HG03469 (cell line): ENCODE data around the gene ZNRF3.
"Not testable (repeated sequence)": the region's sequence is repeated elsewhere in the genome, so short reads cannot be mapped to it uniquely, and the experiment has no call there.

ENCODE experiments used
- ATAC-seq: cut with Tn5 transposase; IDR thresholded peaks from one replicate; pipeline ENCODE4 v1.9.1; 2021; ENCODE audit warnings: mild to moderate bottlenecking, moderate library complexity, moderate number of reproducible peaks; ENCODE audit not compliant: unreplicated experiment

Gene ZNRF3

GRCh38 chr22:29080106-29080975, 197.0 kb downstream of the ZNRF3 start:
- no peak for ATAC-seq

- ATAC-seq: no peak
Measured at GRCh38 chr22:29081517-29082236, 198.3 kb downstream of the ZNRF3 start.

- no peak for ATAC-seq
Measured at GRCh38 chr22:29082826-29083545, 199.6 kb downstream of the ZNRF3 start.

- not testable (repeated sequence) for ATAC-seq
Measured at GRCh38 chr22:29083576-29083932, 200.2 kb downstream of the ZNRF3 start.

- no peak for ATAC-seq
Measured at GRCh38 chr22:29083933-29084591, 200.7 kb downstream of the ZNRF3 start.

- ATAC-seq: no peak
Measured at GRCh38 chr22:29087012-29087411, 203.6 kb downstream of the ZNRF3 start.

GRCh38 chr22:29088809-29089208, 205.4 kb downstream of the ZNRF3 start:
- no peak for ATAC-seq

GRCh38 chr22:29089507-29089906, 206.1 kb downstream of the ZNRF3 start:
- no peak for ATAC-seq

GRCh38 chr22:29090039-29090438, 206.7 kb downstream of the ZNRF3 start:
- no peak for ATAC-seq

- no peak for ATAC-seq
Measured at GRCh38 chr22:29092243-29092642, 208.9 kb downstream of the ZNRF3 start.

GRCh38 chr22:29093030-29093429, 209.7 kb downstream of the ZNRF3 start:
- ATAC-seq: no peak

- ATAC-seq: no peak
Measured at GRCh38 chr22:29093501-29094300, 210.3 kb downstream of the ZNRF3 start.

GRCh38 chr22:29095459-29095858, 212.1 kb downstream of the ZNRF3 start:
- no peak for ATAC-seq

- ATAC-seq: no peak
Measured at GRCh38 chr22:29096736-29097669, 213.6 kb downstream of the ZNRF3 start.

GRCh38 chr22:29098296-29098695, 214.9 kb downstream of the ZNRF3 start:
- ATAC-seq: no peak

- ATAC-seq: no peak
Measured at GRCh38 chr22:29102300-29102699, 218.9 kb downstream of the ZNRF3 start.

GRCh38 chr22:29103121-29103520, 219.7 kb downstream of the ZNRF3 start:
- no peak for ATAC-seq

GRCh38 chr22:29105468-29105867, 222.1 kb downstream of the ZNRF3 start:
- ATAC-seq: no peak

GRCh38 chr22:29106839-29107238, 223.5 kb downstream of the ZNRF3 start:
- ATAC-seq: no peak
